Medulla oblongata (tissue), 1 donor: Measurements from ENCODE around the gene PLCH1.

Experiments used
- DNase-seq: peaks from one replicate; pipeline ENCODE4 v3.0.0-alpha.2; 2015; ENCODE audit errors: extremely low spot score

Gene PLCH1, protein sequence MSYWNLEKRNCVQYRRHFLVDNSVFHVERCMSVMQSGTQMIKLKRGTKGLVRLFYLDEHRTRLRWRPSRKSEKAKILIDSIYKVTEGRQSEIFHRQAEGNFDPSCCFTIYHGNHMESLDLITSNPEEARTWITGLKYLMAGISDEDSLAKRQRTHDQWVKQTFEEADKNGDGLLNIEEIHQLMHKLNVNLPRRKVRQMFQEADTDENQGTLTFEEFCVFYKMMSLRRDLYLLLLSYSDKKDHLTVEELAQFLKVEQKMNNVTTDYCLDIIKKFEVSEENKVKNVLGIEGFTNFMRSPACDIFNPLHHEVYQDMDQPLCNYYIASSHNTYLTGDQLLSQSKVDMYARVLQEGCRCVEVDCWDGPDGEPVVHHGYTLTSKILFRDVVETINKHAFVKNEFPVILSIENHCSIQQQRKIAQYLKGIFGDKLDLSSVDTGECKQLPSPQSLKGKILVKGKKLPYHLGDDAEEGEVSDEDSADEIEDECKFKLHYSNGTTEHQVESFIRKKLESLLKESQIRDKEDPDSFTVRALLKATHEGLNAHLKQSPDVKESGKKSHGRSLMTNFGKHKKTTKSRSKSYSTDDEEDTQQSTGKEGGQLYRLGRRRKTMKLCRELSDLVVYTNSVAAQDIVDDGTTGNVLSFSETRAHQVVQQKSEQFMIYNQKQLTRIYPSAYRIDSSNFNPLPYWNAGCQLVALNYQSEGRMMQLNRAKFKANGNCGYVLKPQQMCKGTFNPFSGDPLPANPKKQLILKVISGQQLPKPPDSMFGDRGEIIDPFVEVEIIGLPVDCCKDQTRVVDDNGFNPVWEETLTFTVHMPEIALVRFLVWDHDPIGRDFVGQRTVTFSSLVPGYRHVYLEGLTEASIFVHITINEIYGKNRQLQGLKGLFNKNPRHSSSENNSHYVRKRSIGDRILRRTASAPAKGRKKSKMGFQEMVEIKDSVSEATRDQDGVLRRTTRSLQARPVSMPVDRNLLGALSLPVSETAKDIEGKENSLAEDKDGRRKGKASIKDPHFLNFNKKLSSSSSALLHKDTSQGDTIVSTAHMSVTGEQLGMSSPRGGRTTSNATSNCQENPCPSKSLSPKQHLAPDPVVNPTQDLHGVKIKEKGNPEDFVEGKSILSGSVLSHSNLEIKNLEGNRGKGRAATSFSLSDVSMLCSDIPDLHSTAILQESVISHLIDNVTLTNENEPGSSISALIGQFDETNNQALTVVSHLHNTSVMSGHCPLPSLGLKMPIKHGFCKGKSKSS (N-terminal part only)

GRCh38 chr3:155744626-155745324 lies at the start of gene PLCH1:
PLCH1 (minus strand) TSS chr3:155745071; CDS start chr3:155704224, 40,847 bp downstream.
- peak; percentile 69 for DNase-seq

DNA sequence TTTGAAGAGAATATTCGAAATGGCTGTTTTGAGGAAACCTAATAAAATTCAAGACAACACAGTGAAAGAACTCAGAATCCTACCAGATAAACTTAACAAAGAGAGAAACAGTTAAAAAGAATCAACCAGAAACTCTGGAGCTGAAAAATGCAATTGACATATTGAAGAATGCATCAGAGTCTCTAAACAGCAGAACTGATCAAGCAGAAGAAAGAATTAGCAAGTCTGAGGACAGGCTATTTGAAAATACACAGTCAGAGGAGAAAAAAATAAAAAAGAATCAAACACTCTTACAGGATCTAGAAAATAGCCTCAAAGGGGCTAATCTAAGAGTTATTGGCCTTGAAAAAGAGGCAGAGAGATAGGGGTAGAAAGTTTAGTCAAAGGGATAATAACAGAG lies 47.7 kb upstream of the PLCH1 start:
- DNase-seq = no peak

GRCh38 chr3:155791190-155791589 lies 46.3 kb upstream of the PLCH1 start:
- DNase-seq = no peak

- DNase-seq = no peak
These were observed 45.5 kb upstream of the PLCH1 start for GRCh38 chr3:155790272-155790925.

DNA sequence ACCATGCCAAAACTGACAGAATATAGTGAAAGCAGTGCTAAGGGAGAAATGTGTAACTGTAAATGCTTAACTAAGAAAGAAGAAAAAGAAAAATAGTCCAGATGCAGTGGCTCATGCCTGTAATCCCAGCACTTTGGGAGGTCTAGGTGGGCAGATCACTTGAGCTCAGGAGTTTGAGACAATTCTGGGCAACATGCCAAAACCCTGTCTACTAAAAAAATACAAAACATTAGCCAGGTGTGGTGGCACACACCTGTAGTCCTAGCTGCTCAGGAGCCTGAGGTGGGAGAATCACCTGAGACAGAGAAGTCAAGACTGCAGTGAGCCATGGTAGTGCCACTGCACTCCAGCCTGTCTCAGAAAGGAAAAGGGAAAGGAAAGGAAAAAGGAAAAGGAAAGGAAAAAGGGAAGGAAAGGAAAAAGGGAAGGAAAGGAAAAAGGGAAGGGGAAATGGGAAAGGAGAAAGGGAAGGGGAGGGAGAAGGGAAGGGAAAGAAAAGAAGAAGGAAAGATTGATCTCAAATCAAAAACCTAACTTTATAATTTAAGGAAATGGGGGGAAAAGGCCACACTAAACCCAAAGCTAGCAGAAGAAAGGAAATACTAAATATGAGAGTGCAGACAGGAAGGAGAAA lies 40.9 kb upstream of the PLCH1 start:
- no peak for DNase-seq

DNA sequence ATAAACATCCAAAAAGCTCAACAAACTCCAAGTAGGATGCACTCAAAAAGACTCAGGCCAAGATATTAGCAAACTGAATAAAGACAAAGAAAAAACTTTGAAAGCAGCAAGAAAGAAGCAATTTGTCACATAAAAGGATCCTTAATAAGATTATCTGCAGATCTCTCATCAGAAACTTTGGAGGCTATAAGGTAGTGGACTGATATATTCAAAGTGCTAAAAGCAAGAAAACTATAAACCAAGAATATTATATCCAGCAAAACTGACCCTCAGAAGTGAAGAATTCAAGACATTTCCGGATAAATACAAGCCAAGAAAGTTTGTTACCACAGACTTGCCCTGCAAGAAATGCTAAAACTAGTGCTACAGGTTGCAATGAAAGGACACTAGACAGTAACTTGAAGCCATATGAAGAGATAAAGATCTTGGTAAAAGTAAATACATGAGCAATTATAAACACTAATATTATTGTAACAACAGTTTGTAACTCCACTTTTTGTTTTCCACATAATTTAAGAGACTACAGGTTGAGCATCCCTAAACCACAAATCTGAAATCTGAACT lies 37.6 kb upstream of the PLCH1 start:
- DNase-seq = no peak

DNA sequence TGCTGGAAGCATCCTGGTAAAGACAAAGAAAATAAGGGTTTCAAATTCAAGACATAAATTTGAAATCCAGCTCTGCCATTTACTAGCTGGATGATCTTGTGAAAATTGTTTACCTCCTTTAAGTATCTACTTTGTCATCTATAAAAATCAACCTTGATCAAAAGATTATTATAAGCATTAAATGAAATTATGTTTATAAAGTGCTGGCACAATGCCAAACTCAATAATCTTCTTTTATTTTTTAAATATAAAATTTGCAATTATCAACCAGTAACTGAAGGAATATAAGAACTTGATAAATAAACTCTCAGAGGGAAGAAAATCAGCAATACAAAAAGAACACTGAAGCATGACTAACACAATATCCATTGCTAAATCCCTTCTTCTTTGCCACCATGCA lies 35.4 kb upstream of the PLCH1 start:
- no peak for DNase-seq

- DNase-seq = no peak
These were observed 33.6 kb upstream of the PLCH1 start for GRCh38 chr3:155778462-155778861.

DNA sequence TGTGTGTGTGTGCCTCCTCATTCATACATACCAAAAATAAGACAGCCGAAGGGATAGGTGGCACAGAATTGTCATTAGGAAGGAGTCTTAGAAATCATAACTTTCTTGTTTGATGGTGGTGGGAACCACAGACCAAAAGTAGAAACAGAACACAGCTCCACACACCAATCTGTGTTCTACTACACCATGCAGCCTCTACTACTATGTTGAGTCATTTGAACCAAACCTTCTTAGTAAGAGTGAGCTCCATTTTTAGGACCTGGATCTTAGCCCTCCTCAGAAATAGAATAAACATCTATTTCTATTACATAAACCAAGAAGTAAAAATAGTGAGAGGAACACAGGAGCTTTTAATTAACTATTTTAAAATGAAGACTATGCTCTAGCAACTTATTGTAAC lies 27.9 kb upstream of the PLCH1 start:
- DNase-seq = no peak

GRCh38 chr3:155771126-155771525 lies 26.3 kb upstream of the PLCH1 start:
- DNase-seq = no peak

GRCh38 chr3:155766206-155766605 lies 21.3 kb upstream of the PLCH1 start:
- no peak for DNase-seq

DNA sequence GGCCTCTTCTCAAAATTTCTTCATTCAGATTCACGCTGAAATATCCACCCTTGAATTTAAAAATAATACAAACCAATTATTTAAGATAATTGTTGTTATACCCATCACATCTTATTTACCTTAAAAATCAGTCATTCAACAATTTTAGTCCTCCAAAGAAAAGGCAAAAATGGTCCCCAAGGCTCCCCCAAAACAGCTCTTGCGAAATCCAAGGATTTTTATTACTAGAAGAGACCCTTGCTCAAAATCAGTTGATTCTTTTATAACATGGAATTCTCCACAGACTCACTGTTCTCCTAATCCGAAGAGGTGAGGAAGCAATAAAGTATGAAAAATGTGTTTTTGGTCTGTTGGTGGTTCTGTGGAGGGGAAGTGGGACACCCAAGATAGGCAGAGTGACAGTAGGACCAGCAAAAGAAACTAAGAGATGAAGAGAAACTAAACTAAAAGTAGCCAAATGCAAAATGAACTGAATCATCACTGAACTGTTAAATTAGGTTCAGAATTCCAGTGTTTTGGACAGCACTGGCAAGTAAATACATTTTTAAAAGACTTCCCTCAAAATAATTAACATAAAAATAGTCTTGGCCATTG lies 19.1 kb upstream of the PLCH1 start:
- no peak for DNase-seq

GRCh38 chr3:155760653-155761052 lies 15.8 kb upstream of the PLCH1 start:
- DNase-seq = no peak

DNA sequence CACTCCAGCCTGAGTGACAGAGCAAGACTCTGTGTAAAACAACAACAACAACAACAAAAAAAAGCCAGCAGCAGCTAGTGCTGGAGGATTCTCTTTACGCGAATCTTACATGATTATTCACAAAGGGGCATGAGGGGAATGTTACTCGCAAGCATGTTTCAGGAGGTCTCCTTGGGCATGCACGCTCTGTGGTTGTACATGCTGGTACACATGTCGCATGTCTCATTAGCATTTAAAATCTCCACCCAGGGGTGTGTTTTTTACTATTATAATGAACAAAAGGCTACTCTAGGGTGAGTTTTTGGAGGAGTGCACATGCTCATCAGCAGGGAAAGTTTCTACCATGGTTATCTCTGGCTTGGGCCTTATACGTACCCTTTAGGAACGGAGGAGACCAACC lies 12.7 kb upstream of the PLCH1 start:
- no peak for DNase-seq

- DNase-seq = no peak
These were observed 8.3 kb upstream of the PLCH1 start for GRCh38 chr3:155753038-155753639.

DNA sequence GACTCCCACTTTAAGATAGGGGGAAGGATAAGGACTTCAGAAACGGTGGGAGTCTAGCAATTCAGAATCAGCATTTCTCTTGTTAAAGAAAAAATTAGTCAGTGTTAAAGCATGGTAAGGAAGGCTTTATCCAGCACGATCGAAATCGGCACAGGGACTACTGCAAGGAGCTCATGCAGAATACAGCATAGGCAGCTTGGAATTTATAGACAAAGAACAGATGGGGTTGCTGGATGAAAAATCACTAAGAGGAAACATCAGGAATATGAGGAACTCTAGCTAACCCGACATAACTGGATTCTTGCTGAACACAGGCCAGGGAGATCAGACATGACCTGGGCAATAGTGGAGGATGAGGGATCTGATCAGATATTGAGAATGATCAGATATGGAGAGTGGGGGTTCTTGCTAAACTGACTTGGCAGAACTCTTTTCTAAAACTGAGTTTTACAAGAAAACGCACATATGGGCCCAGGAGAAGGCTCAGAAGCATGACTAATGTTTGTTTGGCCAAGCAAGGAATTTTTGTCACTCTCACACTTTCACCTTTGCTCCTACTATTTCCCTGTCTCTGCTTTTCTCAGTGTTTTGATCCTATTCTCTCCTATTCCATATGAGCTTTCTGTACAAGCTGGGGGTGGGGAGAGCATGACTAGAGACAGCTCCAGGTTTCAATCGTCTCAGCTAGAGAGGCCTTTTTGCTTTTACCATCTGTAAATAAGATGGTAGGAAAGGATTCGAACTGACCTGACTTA lies 3.9 kb upstream of the PLCH1 start:
- no peak for DNase-seq

- no peak for DNase-seq
These were observed 3.0 kb upstream of the PLCH1 start for GRCh38 chr3:155747946-155748290.

DNA sequence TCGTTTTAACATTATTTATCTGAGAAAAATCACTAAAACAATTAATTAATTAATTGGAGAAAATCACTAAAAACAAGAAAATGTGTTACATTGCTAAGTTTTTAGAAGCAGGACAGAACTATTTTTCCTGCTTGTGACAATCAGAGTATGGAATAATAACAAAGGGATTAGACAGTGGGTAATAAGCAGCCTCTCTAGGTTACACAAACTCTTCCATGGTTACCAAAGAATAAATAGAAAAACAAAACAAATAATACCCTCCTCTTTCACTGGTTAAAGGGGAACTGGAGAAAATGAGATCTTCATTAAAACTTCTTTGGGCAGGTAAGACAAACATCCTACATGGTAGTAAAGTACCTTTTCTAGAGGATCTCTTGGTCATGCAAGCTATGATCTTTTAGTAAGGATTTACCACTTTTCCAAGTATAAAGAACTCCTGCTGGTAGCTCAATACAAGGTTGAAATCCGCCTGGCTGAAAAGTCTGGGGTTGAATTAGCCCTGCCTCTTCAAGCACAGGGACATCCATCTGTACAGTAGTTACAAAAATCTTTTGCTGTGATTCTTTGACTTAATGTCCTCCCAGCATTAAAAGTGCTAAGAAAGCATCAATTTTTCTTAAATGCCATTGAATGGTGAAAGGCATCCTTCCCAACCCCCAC lies 2.5 kb upstream of the PLCH1 start:
- DNase-seq = no peak
